Natural killer cell treated with Interleukin-12 subunit alpha and Interleukin-12 subunit beta and Interleukin-15 and Interleukin-18, amount 100 ng/mL, for 72 hours (primary cell): ENCODE data around the gene REEP6. TPM values are rescaled to one million over a fixed set of nuclear protein-coding genes. Genes with fewer than 3 reads are reported as not detected.
A peak's percentile ranks its signal among the peaks of the same experiment; 100 is the strongest.
"Not testable (repeated sequence)": the region's sequence is repeated elsewhere in the genome, so short reads cannot be mapped to it uniquely, and the experiment has no call there.

ENCODE experiments used
- ATAC-seq, 2 donors: fragments of 150-1000 bp; cut with Tn5 transposase in 1 of 2; sonication (Bioruptor Pico), chemical (Tn5 transposase) in 1 of 2; 2 replicates each; pipeline ENCODE4 v1.10.0; 2021
- DNase-seq: peaks from one replicate; pipeline ENCODE4 v3.0.0; 2022; ENCODE audit warnings: low spot score
- H3K27ac Mint-ChIP-seq, 2 donors: 1 replicate in 1 of 2; 2 replicates in 1 of 2; pipeline ENCODE4 v1.8.0; 2022; ENCODE audit warnings: mixed read lengths in 2 of 2, mild to moderate bottlenecking in 1 of 2, moderate library complexity in 1 of 2
- H3K27me3 Mint-ChIP-seq, 2 donors: 1 replicate in 1 of 2; 2 replicates in 1 of 2; pipeline ENCODE4 v1.8.0; 2022; ENCODE audit warnings: mixed read lengths in 2 of 2
- H3K36me3 Mint-ChIP-seq: one replicate; pipeline ENCODE4 v1.8.0; 2022; ENCODE audit warnings: mixed read lengths
- H3K4me1 Mint-ChIP-seq, 2 donors: 1 replicate in 1 of 2; 2 replicates in 1 of 2; pipeline ENCODE4 v1.8.0; 2022; ENCODE audit warnings: low read depth in 2 of 2, mixed read lengths in 2 of 2, mild to moderate bottlenecking in 1 of 2
- H3K4me3 Mint-ChIP-seq: one replicate; pipeline ENCODE4 v1.8.0; 2022; ENCODE audit warnings: mixed read lengths
- H3K9me3 Mint-ChIP-seq: 2 replicates; pipeline ENCODE4 v1.8.0; 2022; ENCODE audit warnings: mixed read lengths
- total RNA-seq, 2 donors: library from RNA; stranded (reverse); gene quantifications; one replicate each; pipeline ENCODE4 v1.2.3, GENCODE V29; 2022

REEP6 gene
- total RNA-seq, 2 donors from 2014 or later = 1.7 to 3.2 TPM

DNA sequence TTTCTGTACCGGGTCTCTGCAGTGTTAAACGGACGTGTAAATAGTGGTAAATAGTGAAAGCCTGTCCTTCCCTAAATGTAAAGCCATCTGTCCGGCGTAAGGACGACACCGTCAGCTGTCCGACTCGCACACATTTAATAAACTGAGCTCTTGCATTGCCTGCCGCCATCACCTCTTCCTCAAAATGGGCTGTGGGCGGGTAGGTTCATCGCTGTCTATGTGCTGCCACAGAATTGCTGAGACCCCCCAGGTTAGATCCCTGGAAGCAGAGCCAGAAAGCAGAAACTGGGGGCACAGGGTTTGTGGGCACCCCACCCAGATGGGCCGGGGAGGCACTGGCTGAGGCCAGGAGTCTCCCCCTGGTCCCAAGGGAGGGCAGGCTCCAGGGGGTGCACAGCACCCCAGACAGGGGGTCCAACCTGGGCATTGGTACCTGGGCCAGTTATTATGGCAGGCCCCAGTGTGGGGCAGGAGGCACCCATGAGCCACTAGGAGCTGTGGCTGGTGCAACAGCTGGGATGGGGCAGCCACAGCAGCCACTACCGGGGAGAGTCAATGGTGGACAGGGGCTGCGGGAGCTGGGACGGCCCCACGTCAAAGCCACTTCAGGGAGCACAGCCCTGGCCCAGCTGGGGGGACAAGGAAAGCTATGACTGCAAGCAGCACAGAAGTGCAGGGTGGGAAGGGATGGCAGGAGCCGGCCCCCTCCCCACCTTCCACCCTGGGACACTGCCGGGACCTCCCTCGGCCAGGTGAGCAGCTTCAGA is 17.7 kb upstream of the REEP6 start:
- ATAC-seq = no peak

GRCh38 chr19:1474011-1474764 is 16.8 kb upstream of the REEP6 start:
- Mint-ChIP-seq H3K9me3 (no peaks in the 10 kb centered on the region), H3K27ac (no peak overlapping the region), H3K36me3 (peaks cover 4% of the 10 kb centered on the region), H3K4me1 (peaks cover 8 to 19% of the 10 kb centered on the region in 2 donors), H3K27me3 (no peaks in the 10 kb centered on the region), H3K4me3 (no peak overlapping the region)
- ATAC-seq (no peak), DNase-seq (no peak)

More for the DNA sequence above, 17.7 kb upstream of the REEP6 start:
- Mint-ChIP-seq H3K36me3 (no peaks in the 10 kb centered on the region), H3K4me3 (no peak overlapping the region), H3K9me3 (no peaks in the 10 kb centered on the region), H3K27ac (no peak overlapping the region), H3K4me1 (peaks cover 4 to 16% of the 10 kb centered on the region in 2 donors), H3K27me3 (no peaks in the 10 kb centered on the region)
- no peak for DNase-seq

- H3K27ac Mint-ChIP-seq = no peak overlapping the region
These were observed 16.1 kb upstream of the REEP6 start for GRCh38 chr19:1474765-1475351.

GRCh38 chr19:1475751-1476437 is 15.1 kb upstream of the REEP6 start:
- Mint-ChIP-seq H3K9me3 (no peaks in the 10 kb centered on the region), H3K4me3 (no peak overlapping the region), H3K27me3 (no peaks in the 10 kb centered on the region), H3K27ac (no peak overlapping the region), H3K4me1 (peaks cover 16 to 18% of the 10 kb centered on the region in 2 donors), H3K36me3 (peaks cover 6% of the 10 kb centered on the region)
- DNase-seq (no peak), ATAC-seq (no peak)

More at GRCh38 chr19:1474765-1475351, 16.1 kb upstream of the REEP6 start:
- Mint-ChIP-seq H3K4me1 (peaks cover 10 to 21% of the 10 kb centered on the region in 2 donors), H3K4me3 (no peak overlapping the region), H3K27me3 (no peaks in the 10 kb centered on the region), H3K9me3 (no peaks in the 10 kb centered on the region), H3K36me3 (peaks cover 6% of the 10 kb centered on the region)
- DNase-seq (no peak), ATAC-seq (no peak)

- H3K9me3 Mint-ChIP-seq, ATAC-seq, H3K27ac Mint-ChIP-seq, H3K36me3 Mint-ChIP-seq, DNase-seq, H3K27me3 Mint-ChIP-seq: not testable (repeated sequence)
- Mint-ChIP-seq H3K4me1 (peaks cover 16% of the 10 kb centered on the region in 2 donors), H3K4me3 (peak overlapping the region; percentile 38)
These were observed 13.9 kb upstream of the REEP6 start for GRCh38 chr19:1477056-1477455.

- Mint-ChIP-seq H3K27me3 (no peaks in the 10 kb centered on the region), H3K4me3 (peak within 1 kb of the TSS; percentile 96), H3K27ac (peak within 1 kb of the TSS; percentile 80 to 89), H3K36me3 (peaks cover 6% of the 10 kb centered on the region), H3K9me3 (no peaks in the 10 kb centered on the region), H3K4me1 (peaks cover 10 to 16% of the 10 kb centered on the region in 2 donors)
- DNase-seq (peak; percentile 95), ATAC-seq (peak; percentile 96 to 98)
These were observed 11.9 kb upstream of the REEP6 start, which contains the start of gene C19orf25 for GRCh38 chr19:1478934-1479707. TSS of gene C19orf25 (minus strand) at chr19:1479215. CDS start at chr19:1478903, 312 bp downstream.

DNA sequence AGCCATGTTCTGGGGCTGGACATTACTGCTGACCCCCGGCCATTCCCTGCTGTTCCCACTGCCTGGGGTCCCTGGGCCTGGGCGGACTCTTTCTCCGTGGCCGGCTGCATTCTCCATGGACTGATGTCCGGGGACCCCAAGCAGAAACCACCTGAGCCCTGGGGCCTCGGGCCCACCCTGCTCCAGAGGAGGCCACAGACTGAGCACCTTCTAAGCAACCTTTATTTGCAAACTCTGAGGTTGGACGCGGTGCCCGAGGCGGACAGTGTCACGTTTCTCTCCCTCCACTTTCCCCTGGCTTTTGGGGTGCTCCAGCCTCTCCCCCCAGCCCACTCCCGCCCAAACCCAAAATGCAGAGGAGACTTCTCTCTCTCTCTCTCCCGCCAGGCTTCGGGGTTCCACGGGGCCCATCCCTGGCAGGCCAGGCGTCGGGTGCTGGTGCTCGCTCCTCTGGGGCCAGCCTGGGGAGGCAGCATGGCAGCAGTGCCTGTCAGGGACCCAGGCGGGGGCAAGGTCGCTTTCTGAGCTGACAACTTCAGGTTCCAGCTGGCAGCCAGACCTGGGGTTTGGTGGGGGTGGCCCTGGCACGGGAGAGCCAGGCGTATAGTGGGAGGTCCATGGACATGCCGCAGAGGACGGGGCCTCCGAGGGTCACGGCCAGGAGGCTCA is 9.6 kb upstream of the REEP6 start:
- no peak overlapping the region for H3K27ac Mint-ChIP-seq
- no peak for ATAC-seq
- no peak overlapping the region for H3K4me3 Mint-ChIP-seq
- H3K36me3 Mint-ChIP-seq = peaks cover 6% of the 10 kb centered on the region
- H3K27me3 Mint-ChIP-seq = no peaks in the 10 kb centered on the region
- H3K4me1 Mint-ChIP-seq = peaks cover 10 to 16% of the 10 kb centered on the region in 2 donors
- H3K9me3 Mint-ChIP-seq = no peaks in the 10 kb centered on the region
- no peak for DNase-seq

GRCh38 chr19:1481893-1482360 is 9.1 kb upstream of the REEP6 start:
- Mint-ChIP-seq H3K27me3 (no peaks in the 10 kb centered on the region), H3K36me3 (peaks cover 6% of the 10 kb centered on the region), H3K4me1 (peaks cover 10 to 16% of the 10 kb centered on the region in 2 donors), H3K9me3 (no peaks in the 10 kb centered on the region), H3K27ac (no peak overlapping the region), H3K4me3 (no peak overlapping the region)
- DNase-seq = no peak
- no peak for ATAC-seq

DNA sequence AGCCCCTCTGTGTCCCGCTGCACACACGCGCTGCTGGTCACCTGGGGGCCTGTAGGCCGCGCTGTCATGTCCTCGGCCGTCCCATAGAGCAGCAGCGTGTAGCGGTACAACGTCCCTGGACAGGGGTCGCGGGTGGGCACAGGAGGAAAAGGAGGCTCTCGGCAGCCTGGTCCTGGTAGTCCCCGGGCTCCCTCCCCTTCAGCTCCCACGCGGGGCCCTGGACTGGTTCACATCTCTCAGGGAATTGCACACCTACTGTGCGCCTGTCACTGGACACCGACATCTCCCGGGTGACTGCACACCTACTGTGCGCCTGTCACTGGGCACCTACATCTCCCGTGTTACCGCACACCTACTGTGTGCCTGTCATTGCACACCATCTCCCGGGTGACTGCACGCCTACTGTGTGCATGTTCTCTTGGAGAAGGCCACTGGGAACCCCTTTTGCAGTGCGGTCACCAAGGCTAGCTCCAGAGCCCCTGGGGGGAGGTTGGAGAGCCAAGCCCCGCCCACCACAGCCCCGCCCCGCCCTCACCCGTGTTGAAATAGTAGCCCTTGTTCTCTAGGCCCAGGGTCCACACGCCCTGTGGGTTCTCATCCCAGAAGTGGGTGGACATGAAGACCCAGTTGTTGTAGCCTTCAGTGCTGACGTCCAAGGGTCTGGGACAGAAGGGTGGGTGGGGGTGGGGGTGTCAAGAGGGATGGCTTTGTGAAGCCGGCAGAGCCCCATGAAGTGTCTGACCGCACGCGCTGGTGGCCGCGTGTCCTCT is 8.4 kb upstream of the REEP6 start:
- peaks cover 5 to 12% of the 10 kb centered on the region in 2 donors for H3K4me1 Mint-ChIP-seq
- H3K4me3 Mint-ChIP-seq = no peak overlapping the region
- peaks cover 6% of the 10 kb centered on the region for H3K36me3 Mint-ChIP-seq
- H3K9me3 Mint-ChIP-seq = no peaks in the 10 kb centered on the region
- no peak for DNase-seq
- H3K27me3 Mint-ChIP-seq = no peaks in the 10 kb centered on the region
- no peak overlapping the region for H3K27ac Mint-ChIP-seq
- ATAC-seq = no peak

GRCh38 chr19:1483131-1483978 is 7.6 kb upstream of the REEP6 start:
- Mint-ChIP-seq H3K9me3 (no peaks in the 10 kb centered on the region), H3K27me3 (no peaks in the 10 kb centered on the region), H3K4me3 (no peak overlapping the region), H3K27ac (no peak overlapping the region), H3K4me1 (peaks cover 5 to 12% of the 10 kb centered on the region in 2 donors), H3K36me3 (peaks cover 6% of the 10 kb centered on the region)
- ATAC-seq = no peak
- no peak for DNase-seq

DNA sequence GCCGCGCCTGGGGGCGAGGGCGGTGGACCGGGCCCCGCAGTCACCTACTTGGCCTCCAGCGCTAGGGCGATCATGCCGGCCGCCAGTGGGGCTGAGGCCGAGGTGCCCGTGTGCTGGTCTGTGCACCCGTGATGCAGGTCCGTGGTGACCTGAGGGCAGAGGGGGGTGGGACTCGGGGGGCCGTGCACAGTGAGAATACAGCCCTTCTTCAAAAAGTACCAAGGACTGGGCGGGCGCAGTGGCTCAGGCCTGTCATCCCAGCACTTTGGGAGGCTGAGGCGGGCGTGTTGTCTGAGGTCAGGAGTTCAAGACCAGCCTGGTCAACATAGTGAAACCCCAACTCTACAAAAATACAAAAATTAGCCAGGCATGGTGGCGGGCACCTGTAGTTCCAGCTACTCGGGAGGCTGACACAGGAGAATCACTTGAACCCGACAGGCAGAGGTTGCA is 7.0 kb upstream of the REEP6 start:
- ATAC-seq (no peak), DNase-seq (no peak)
- Mint-ChIP-seq H3K36me3 (peaks cover 3% of the 10 kb centered on the region), H3K4me3 (no peak overlapping the region), H3K27me3 (no peaks in the 10 kb centered on the region), H3K9me3 (no peaks in the 10 kb centered on the region), H3K27ac (no peak overlapping the region), H3K4me1 (peaks cover 3 to 10% of the 10 kb centered on the region in 2 donors)
